Hepatocyte (in vitro differentiated cells): ENCODE data around the gene KCND3. TPM values are rescaled to one million over a fixed set of nuclear protein-coding genes. Genes with fewer than 3 reads are reported as not detected.

Source experiments
- DNase-seq: peaks from one replicate; pipeline ENCODE4 v3.0.0-alpha.2; 2016; ENCODE audit warnings: low spot score
- H2AFZ ChIP-seq: fragments of 200-600 bp; sonication (generic); 2 replicates; pipeline ENCODE4 v1.6.0; 2016; ENCODE audit warnings: antibody characterized with exemption, mild to moderate bottlenecking
- H3K27ac ChIP-seq: fragments of 200-600 bp; sonication (generic); 2 replicates; pipeline ENCODE4 v1.5.1; 2016; ENCODE audit warnings: mild to moderate bottlenecking
- H3K27me3 ChIP-seq: fragments of 200-600 bp; sonication (generic); 2 replicates; pipeline ENCODE4 v1.6.1; 2016
- H3K36me3 ChIP-seq: fragments of 200-600 bp; sonication (generic); replicated peaks from 2 replicates; pipeline ENCODE4 v1.5.1; 2016; ENCODE audit warnings: low read depth; ENCODE audit not compliant: insufficient read depth
- H3K4me1 ChIP-seq: fragments of 200-600 bp; sonication (generic); 2 replicates; pipeline ENCODE4 v1.5.1; 2016; ENCODE audit warnings: mild to moderate bottlenecking, moderate library complexity; ENCODE audit not compliant: insufficient read depth
- H3K4me2 ChIP-seq: fragments of 200-600 bp; sonication (generic); 2 replicates; pipeline ENCODE4 v1.6.0; 2016
- H3K4me3 ChIP-seq: fragments of 200-600 bp; sonication (generic); 2 replicates; pipeline ENCODE4 v1.5.1; 2016; ENCODE audit warnings: mild to moderate bottlenecking
- H3K79me2 ChIP-seq: fragments of 200-600 bp; sonication (generic); 2 replicates; pipeline ENCODE4 v1.6.0; 2017; ENCODE audit warnings: mild to moderate bottlenecking
- H3K9me2 ChIP-seq: fragments of 200-600 bp; sonication (generic); replicated peaks from 2 replicates; pipeline ENCODE4 v1.6.0; 2017; ENCODE audit warnings: mild to moderate bottlenecking; ENCODE audit not compliant: insufficient read depth
- H3K9me3 ChIP-seq: fragments of 200-600 bp; sonication (generic); 2 replicates; pipeline ENCODE4 v1.5.1; 2016; ENCODE audit warnings: low read depth, mild to moderate bottlenecking
- H4K20me1 ChIP-seq: fragments of 200-600 bp; sonication (generic); 2 replicates; pipeline ENCODE4 v1.6.0; 2016; ENCODE audit warnings: mild to moderate bottlenecking; ENCODE audit not compliant: insufficient read depth, poor library complexity, severe bottlenecking
- CTCF ChIP-seq: fragments of 200-600 bp; sonication (generic); IDR thresholded peaks from 2 replicates; pipeline ENCODE4 v1.5.1; 2016; ENCODE audit warnings: antibody characterized with exemption, mild to moderate bottlenecking; ENCODE audit not compliant: poor library complexity
- EZH2 ChIP-seq: fragments of 200-600 bp; sonication (generic); IDR thresholded peaks from 2 replicates; pipeline ENCODE4 v1.6.1; 2016; ENCODE audit warnings: antibody characterized with exemption, mild to moderate bottlenecking, borderline replicate concordance
- EZH2phosphoT487 ChIP-seq: fragments of 200-600 bp; sonication (generic); IDR thresholded peaks from one replicate; pipeline ENCODE4 v1.6.1; 2018; ENCODE audit warnings: antibody characterized with exemption, mild to moderate bottlenecking, low read depth, moderate library complexity; ENCODE audit not compliant: unreplicated experiment, severe bottlenecking
- WGBS: methylation state at CpG from one replicate; pipeline ENCODE4 v1.1.6; 2016; ENCODE audit warnings: low lambda C conversion rate; ENCODE audit errors: missing lambda C conversion rate; 5-methylcytosine and 5-hydroxymethylcytosine counted together
- polyA plus RNA-seq: library from polyadenylated mRNA; unstranded; fragments of >200 nt; fragmentation: Nextera tagmentation; extraction: Ambion mirVana; gene quantifications from 2 replicates; pipeline ENCODE4 v1.2.1, GENCODE V29; 2016
- total RNA-seq: library from RNA; depleted of rRNA; stranded (reverse); fragments of >200 nt; gene quantifications from 2 replicates; pipeline ENCODE4 v1.2.3, GENCODE V29; 2014

KCND3 gene
- total and polyA plus RNA-seq, 2 experiments from 2014 or later: 1.4 to 2.7 TPM

GRCh38 chr1:111738133-111738435 is 251.4 kb downstream of the KCND3 start:
- Histone ChIP-seq H3K9me2 (no peaks in the 10 kb centered on the region), H2AFZ (no peak overlapping the region), H3K4me1 (peaks cover 22% of the 10 kb centered on the region), H3K36me3 (no peaks in the 10 kb centered on the region), H3K4me3 (peak overlapping the region; percentile 37), H3K27me3 (peaks cover 26% of the 10 kb centered on the region), H4K20me1 (peaks cover 4% of the 10 kb centered on the region), H3K4me2 (peak overlapping the region; percentile 100), H3K27ac (no peak overlapping the region), H3K79me2 (peaks cover 5% of the 10 kb centered on the region), H3K9me3 (no peaks in the 10 kb centered on the region)
- TF ChIP-seq EZH2phosphoT487 (no peak), CTCF (no peak), EZH2 (no peak)
- 16% methylated on average over 5 of the region's 9 CpGs for WGBS
- DNase-seq: no peak

GRCh38 chr1:111737216-111738132 is 252.0 kb downstream of the KCND3 start:
- peaks cover 5% of the 10 kb centered on the region for H3K79me2 ChIP-seq
- H4K20me1 ChIP-seq: peaks cover 4% of the 10 kb centered on the region
- H3K9me2 ChIP-seq: no peaks in the 10 kb centered on the region
- no peak overlapping the region for H2AFZ ChIP-seq
- no peaks in the 10 kb centered on the region for H3K36me3 ChIP-seq
- TF ChIP-seq EZH2: no peak
- TF ChIP-seq CTCF: no peak
- TF ChIP-seq EZH2phosphoT487: no peak
- H3K27me3 ChIP-seq: peaks cover 22% of the 10 kb centered on the region
- H3K4me2 ChIP-seq: peak overlapping the region; percentile 100
- H3K27ac ChIP-seq: no peak overlapping the region
- WGBS: 65% methylated on average over 8 of the region's 8 CpGs
- H3K9me3 ChIP-seq: no peaks in the 10 kb centered on the region
- no peak for DNase-seq
- peaks cover 22% of the 10 kb centered on the region for H3K4me1 ChIP-seq
- peak overlapping the region; percentile 37 for H3K4me3 ChIP-seq

- H3K79me2 ChIP-seq: peaks cover 5% of the 10 kb centered on the region
- no peak overlapping the region for H3K27ac ChIP-seq
- WGBS: 82% methylated on average over 4 of the region's 4 CpGs
- no peak for DNase-seq
- H3K4me3 ChIP-seq: no peak overlapping the region
- peaks cover 4% of the 10 kb centered on the region for H4K20me1 ChIP-seq
- peak overlapping the region; percentile 100 for H3K4me2 ChIP-seq
- H3K9me3 ChIP-seq: no peaks in the 10 kb centered on the region
- no peak overlapping the region for H2AFZ ChIP-seq
- H3K36me3 ChIP-seq: no peaks in the 10 kb centered on the region
- H3K4me1 ChIP-seq: peaks cover 22% of the 10 kb centered on the region
- TF ChIP-seq EZH2 (no peak), EZH2phosphoT487 (no peak), CTCF (no peak)
- H3K27me3 ChIP-seq: peaks cover 15% of the 10 kb centered on the region
- H3K9me2 ChIP-seq: no peaks in the 10 kb centered on the region
Observed at GRCh38 chr1:111736548-111737215, 252.8 kb downstream of the KCND3 start.
